HepG2 (cell line): ENCODE data around the gene EFNA4. TPM values are rescaled to one million over a fixed set of nuclear protein-coding genes. Genes with fewer than 3 reads are reported as not detected.

Experiments
- ARID3A ChIP-seq: IDR thresholded peaks from 2 replicates; pipeline ENCODE4 v1.6.1; 2012; ENCODE audit warnings: low read depth, low read length, improper control_type of control experiment
- ATF5 ChIP-seq: sonication (generic); formaldehyde crosslinking; IDR thresholded peaks from 2 replicates; pipeline ENCODE4 v1.4.0; 2020; ENCODE audit warnings: mild to moderate bottlenecking, low read depth, missing genetic modification reagents
- CEBPG ChIP-seq: IDR thresholded peaks from 2 replicates; pipeline ENCODE4 v1.6.1; 2016
- EED ChIP-seq: sonication (generic); formaldehyde crosslinking; IDR thresholded peaks from 2 replicates; pipeline ENCODE4 v1.5.0; 2020; ENCODE audit warnings: mild to moderate bottlenecking, missing genetic modification reagents
- GATAD1 ChIP-seq: IDR thresholded peaks from 2 replicates; pipeline ENCODE4 v1.6.1; 2016; ENCODE audit warnings: missing genetic modification reagents, missing compliant biosample characterization
- GATAD2A ChIP-seq: IDR thresholded peaks from 2 replicates; pipeline ENCODE4 v1.6.1; 2016
- MEF2D ChIP-seq: sonication (generic); formaldehyde crosslinking; IDR thresholded peaks from 2 replicates; pipeline ENCODE4 v1.5.1; 2020; ENCODE audit warnings: mild to moderate bottlenecking, missing genetic modification reagents
- NFIC ChIP-seq: IDR thresholded peaks from 2 replicates; pipeline ENCODE4 v1.6.1; 2012; ENCODE audit warnings: mild to moderate bottlenecking, low read length, inconsistent platforms
- PHF20 ChIP-seq: sonication (generic); formaldehyde crosslinking; IDR thresholded peaks from 2 replicates; pipeline ENCODE4 v1.5.0; 2020; ENCODE audit warnings: mild to moderate bottlenecking, missing genetic modification reagents
- RARA ChIP-seq: IDR thresholded peaks from 2 replicates; pipeline ENCODE4 v1.6.1; 2016; ENCODE audit warnings: missing genetic modification reagents, missing compliant biosample characterization
- RNF2 ChIP-seq: fragments of 450-650 bp; conservative IDR thresholded peaks from 2 replicates; pipeline ENCODE4 v1.6.1; 2016; ENCODE audit warnings: low read depth
- RXRA ChIP-seq: sonication (generic); formaldehyde crosslinking; IDR thresholded peaks from 2 replicates; pipeline ENCODE4 v1.5.1; 2020; ENCODE audit warnings: missing genetic modification reagents
- SKI ChIP-seq: fragments of 450-650 bp; IDR thresholded peaks from one replicate; pipeline ENCODE4 v1.6.1; 2018; ENCODE audit warnings: mild to moderate bottlenecking; ENCODE audit not compliant: partially characterized antibody
- TBL1XR1 ChIP-seq: fragments of 150-350 bp; IDR thresholded peaks from 2 replicates; pipeline ENCODE4 v1.6.1; 2014; ENCODE audit warnings: borderline replicate concordance, low read length; ENCODE audit not compliant: partially characterized antibody
- TCF12 ChIP-seq, 2 experiments: fragments of 450-650 bp in 1 of 2; sonication (generic) in 1 of 2; formaldehyde crosslinking in 1 of 2; IDR thresholded peaks; 2 replicates each; pipeline versions ENCODE4 v1.6.1 to v1.8.0; 2017 to 2022; ENCODE audit warnings: antibody characterized with exemption in 1 of 2, mild to moderate bottlenecking in 1 of 2, missing genetic modification reagents in 1 of 2, moderate library complexity in 1 of 2
- TFDP1 ChIP-seq: IDR thresholded peaks from 2 replicates; pipeline ENCODE4 v1.6.1; 2016; ENCODE audit warnings: missing compliant biosample characterization, missing genetic modification reagents, borderline replicate concordance
- XRCC5 ChIP-seq: fragments of 200-400 bp; formaldehyde crosslinking; optimal IDR thresholded peaks from 2 replicates; pipeline ENCODE3; 2017; ENCODE audit warnings: mild to moderate bottlenecking, low read length
- ZBTB43 ChIP-seq: sonication (generic); formaldehyde crosslinking; conservative IDR thresholded peaks from 2 replicates; pipeline ENCODE4 v1.4.0; 2020; ENCODE audit warnings: missing genetic modification reagents
- ZFP41 ChIP-seq: sonication (generic); formaldehyde crosslinking; IDR thresholded peaks from 2 replicates; pipeline ENCODE4 v1.4.0; 2020; ENCODE audit warnings: mild to moderate bottlenecking, missing genetic modification reagents, borderline replicate concordance
- ZKSCAN5 ChIP-seq: sonication (generic); formaldehyde crosslinking; IDR thresholded peaks from 2 replicates; pipeline ENCODE4 v1.5.1; 2020; ENCODE audit warnings: mild to moderate bottlenecking, missing genetic modification reagents
- ZMAT5 ChIP-seq: sonication (generic); formaldehyde crosslinking; IDR thresholded peaks from 2 replicates; pipeline ENCODE4 v1.5.0; 2020; ENCODE audit warnings: mild to moderate bottlenecking, low read depth, missing genetic modification reagents, borderline replicate concordance
- ZMYM2 ChIP-seq: sonication (generic); formaldehyde crosslinking; IDR thresholded peaks from 2 replicates; pipeline ENCODE4 v1.8.0; 2022; ENCODE audit warnings: mild to moderate bottlenecking, missing genetic modification reagents
- ZNF274 ChIP-seq: sonication (generic); formaldehyde crosslinking; IDR thresholded peaks from 2 replicates; pipeline ENCODE4 v1.5.1; 2020; ENCODE audit warnings: mild to moderate bottlenecking, missing genetic modification reagents
- ZNF282 ChIP-seq: fragments of 450-650 bp; IDR thresholded peaks from 2 replicates; pipeline ENCODE4 v1.6.1; 2018; ENCODE audit not compliant: partially characterized antibody
- ZNF33B ChIP-seq: sonication (generic); formaldehyde crosslinking; IDR thresholded peaks from 2 replicates; pipeline ENCODE4 v1.5.1; 2020; ENCODE audit warnings: mild to moderate bottlenecking, missing genetic modification reagents
- ZNF383 ChIP-seq: sonication (generic); formaldehyde crosslinking; IDR thresholded peaks from 2 replicates; pipeline ENCODE4 v1.4.0; 2020; ENCODE audit warnings: missing genetic modification reagents, mild to moderate bottlenecking, borderline replicate concordance
- ZNF614 ChIP-seq: IDR thresholded peaks from 2 replicates; pipeline ENCODE4 v1.6.1; 2018; ENCODE audit warnings: missing biosample characterization, missing genetic modification reagents, inconsistent platforms, borderline replicate concordance
- polyA plus RNA-seq, 8 experiments: library from polyadenylated mRNA; depleted of rRNA in 3 of 8; stranded (reverse) in 7 of 8; unstranded in 1 of 8; fragments of >200 nt; fragmentation: Illumina TruSeq in 4 of 8; extraction: Trizol in 4 of 8; gene quantifications; 2 replicates each; pipeline versions ENCODE4 v1.2.1 to v1.2.3, GENCODE V29; 2011 to 2016; ENCODE audit warnings: low read depth in 4 of 8, missing spikeins in 1 of 8, mixed read lengths in 1 of 8; ENCODE audit not compliant: insufficient read depth in 1 of 8
- total RNA-seq, 5 experiments: library from RNA; depleted of rRNA; stranded (reverse); fragments of >200 nt; fragmentation: Illumina TruSeq; extraction: Trizol; gene quantifications; 2 replicates each; pipeline ENCODE4 v1.2.3, GENCODE V29; 2016; ENCODE audit warnings: low read depth in 1 of 5

The EFNA4 gene
- total and polyA plus RNA-seq, 2 of the 13 experiments (the other 11 are each of a cell fraction or from before 2014, with no cell fraction given) = 12.0 to 17.2 TPM

GRCh38 chr1:155086128-155086741 is 22.7 kb downstream of the EFNA4 start (continued):
- TF ChIP-seq RNF2 (no peak), MEF2D (CRISPR knock-in tag) (no peak), RXRA (CRISPR knock-in tag) (no peak), TBL1XR1 (no peak), ZNF614 (CRISPR knock-in tag) (no peak), PHF20 (no peak), TFDP1 (CRISPR knock-in tag) (no peak), ATF5 (no peak), XRCC5 (peak; percentile 50), ZNF33B (CRISPR knock-in tag) (no peak), ZMAT5 (CRISPR knock-in tag) (no peak), CEBPG (CRISPR knock-in tag) (no peak), RARA (CRISPR knock-in tag) (no peak), ZNF274 (peak; percentile 44; the same call in 1 of the 2 replicates), ZMYM2 (CRISPR knock-in tag) (no peak), GATAD1 (0 out of 2 replicates have a peak, but pooled peaks have one; percentile 35), EED (CRISPR knock-in tag) (no peak), NFIC (no peak), ZNF282 (no peak), ZNF383 (no peak), ZBTB43 (0 out of 2 replicates have a peak, but pooled peaks have one; percentile 6), ZFP41 (CRISPR knock-in tag) (no peak), GATAD2A (0 out of 2 replicates have a peak, but pooled peaks have one; percentile 17), ARID3A (no peak), SKI (no peak), ZKSCAN5 (CRISPR knock-in tag) (no peak), TCF12 (IDR thresholded peaks at IDR 0.05) (no peak), TCF12 (CRISPR knock-in tag; IDR thresholded peaks at IDR 0.05) (no peak)
- TF ChIP-seq, all 625 proteins: peak for 27
